Upper lobe of left lung (tissue), 6 donors: Measurements from ENCODE around the gene AMBP. TPM values are rescaled to one million over a fixed set of nuclear protein-coding genes. Genes with fewer than 3 reads are reported as not detected.

ENCODE experiments used
- ATAC-seq, 2 donors: fragments of 200-7000 bp; cut with Tn5 transposase; one replicate each; pipeline ENCODE4 v1.9.1; 2022; ENCODE audit warnings: mild to moderate bottlenecking in 2 of 2, moderate library complexity in 2 of 2; ENCODE audit not compliant: low FRiP score in 2 of 2
- DNase-seq, 2 donors: peaks; one replicate each; pipeline ENCODE4 v3.0.0-alpha.2; 2019 to 2020
- H3K27ac ChIP-seq, 4 donors: fragments of 200-600 bp; sonication (generic); one replicate each; pipeline ENCODE4 v1.5.1; 2016 to 2019
- H3K27me3 ChIP-seq, 4 donors: fragments of 200-600 bp; sonication (generic); one replicate each; pipeline ENCODE4 v1.5.1; 2017 to 2019
- H3K36me3 ChIP-seq, 4 donors: fragments of 200-600 bp; sonication (generic); one replicate each; pipeline ENCODE4 v1.5.1; 2016 to 2019
- H3K4me1 ChIP-seq, 4 donors: fragments of 200-600 bp; sonication (generic); one replicate each; pipeline ENCODE4 v1.5.1; 2018 to 2019
- H3K4me3 ChIP-seq, 4 donors: fragments of 200-600 bp; sonication (generic); one replicate each; pipeline ENCODE4 v1.5.1; 2017 to 2019; ENCODE audit warnings: mild to moderate bottlenecking in 2 of 4, moderate library complexity in 1 of 4
- H3K9me3 ChIP-seq, 4 donors: fragments of 200-600 bp; sonication (generic); one replicate each; pipeline ENCODE4 v1.5.1; 2018 to 2019
- CTCF ChIP-seq, 6 experiments: fragments of 450-650 bp in 4 of 6; fragments of 200-600 bp in 2 of 6; sonication (generic) in 2 of 6; IDR thresholded peaks; one replicate each; pipeline ENCODE4 v1.5.1; 2016 to 2019; ENCODE audit warnings: antibody characterized with exemption in 6 of 6
- EP300 ChIP-seq, 4 donors: sonication (generic); formaldehyde crosslinking; IDR thresholded peaks; one replicate each; pipeline ENCODE4 v1.5.1; 2017; ENCODE audit warnings: antibody characterized with exemption in 4 of 4, control low read depth in 2 of 4
- POLR2A ChIP-seq, 4 donors: fragments of 450-650 bp; IDR thresholded peaks; one replicate each; pipeline ENCODE4 v1.5.1; 2016 to 2017; ENCODE audit warnings: antibody characterized with exemption in 4 of 4, mild to moderate bottlenecking in 2 of 4
- POLR2AphosphoS5 ChIP-seq, 2 donors: sonication (generic); formaldehyde crosslinking; IDR thresholded peaks; one replicate each; pipeline ENCODE4 v1.5.1; 2017; ENCODE audit warnings: antibody characterized with exemption in 2 of 2
- WGBS, 2 donors: methylation state at CpG; one replicate each; pipeline ENCODE4 v1.1.5; 2017 to 2018; 5-methylcytosine and 5-hydroxymethylcytosine counted together
- total RNA-seq, 6 donors: library from RNA; depleted of rRNA in 4 of 6; stranded (reverse); fragments of >200 nt in 4 of 6; gene quantifications; one replicate each; pipeline versions ENCODE4 v1.1.0 to v1.2.1, GENCODE V29; 2016 to 2021
- donor health status: DM: no; HTN: no; CAD: no; lungs with moderate emphysema.
- donor health status: DM: no; HTN: yes; CAD: no; lungs with severe emphysema.

Gene AMBP
- total RNA-seq, 6 donors from 2014 or later: 0.46 to 4.0 (median 3.1) TPM; not detected in 3

- ATAC-seq: no peak
- Histone ChIP-seq H3K4me3 (no peak overlapping the region), H3K36me3 (peaks cover 0 to 38% (median 14%) of the 10 kb centered on the region in 4 donors), H3K4me1 (no peaks in the 10 kb centered on the region), H3K27me3 (no peaks in the 10 kb centered on the region), H3K27ac (no peak overlapping the region), H3K9me3 (no peaks in the 10 kb centered on the region)
- no peak for DNase-seq
- TF ChIP-seq POLR2A (IDR thresholded peaks at IDR 0.05) (no peak), EP300 (IDR thresholded peaks at IDR 0.05) (no peak), CTCF (IDR thresholded peaks at IDR 0.05) (no peak), POLR2AphosphoS5 (IDR thresholded peaks at IDR 0.05) (no peak)
- 93% methylated on average over 5 of the region's 5 CpGs for WGBS, 2 donors
Observed at GRCh38 chr9:114039484-114039883, 38.6 kb downstream of the AMBP start.

GRCh38 chr9:114038724-114039313, 39.3 kb downstream of the AMBP start:
- H3K4me3 ChIP-seq: no peak overlapping the region
- no peaks in the 10 kb centered on the region for H3K4me1 ChIP-seq
- 92 to 95% methylated on average over 13 of the region's 13 CpGs for WGBS, 2 donors
- peaks cover 0 to 45% (median 16%) of the 10 kb centered on the region in 4 donors for H3K36me3 ChIP-seq
- H3K27ac ChIP-seq: no peak overlapping the region
- H3K9me3 ChIP-seq: no peaks in the 10 kb centered on the region
- ATAC-seq (no peak), DNase-seq (no peak)
- no peaks in the 10 kb centered on the region for H3K27me3 ChIP-seq
- TF ChIP-seq POLR2AphosphoS5 (IDR thresholded peaks at IDR 0.05) (no peak), EP300 (IDR thresholded peaks at IDR 0.05) (no peak), POLR2A (IDR thresholded peaks at IDR 0.05) (no peak), CTCF (IDR thresholded peaks at IDR 0.05) (no peak)

GRCh38 chr9:114037961-114038723, 40.0 kb downstream of the AMBP start:
- H3K9me3 ChIP-seq: no peaks in the 10 kb centered on the region
- 90 to 95% methylated on average over 9 to 19 of the region's 19 CpGs for WGBS, 2 donors
- H3K4me1 ChIP-seq: no peaks in the 10 kb centered on the region
- no peak overlapping the region for H3K27ac ChIP-seq
- DNase-seq (peak in 1 of 2 donors; percentile 10), ATAC-seq (no peak)
- peaks cover 0 to 51% (median 16%) of the 10 kb centered on the region in 4 donors for H3K36me3 ChIP-seq
- no peak overlapping the region for H3K4me3 ChIP-seq
- no peaks in the 10 kb centered on the region for H3K27me3 ChIP-seq
- TF ChIP-seq POLR2A (IDR thresholded peaks at IDR 0.05) (no peak), CTCF (IDR thresholded peaks at IDR 0.05) (no peak), POLR2AphosphoS5 (IDR thresholded peaks at IDR 0.05) (no peak), EP300 (IDR thresholded peaks at IDR 0.05) (no peak)

- TF ChIP-seq POLR2A (IDR thresholded peaks at IDR 0.05): no peak
- no peak for TF ChIP-seq EP300 (IDR thresholded peaks at IDR 0.05)
- no peak for TF ChIP-seq POLR2AphosphoS5 (IDR thresholded peaks at IDR 0.05)
- no peak for TF ChIP-seq CTCF (IDR thresholded peaks at IDR 0.05)
- 85 to 96% methylated on average over 5 of the region's 5 CpGs for WGBS, 2 donors
- H3K4me1 ChIP-seq: no peaks in the 10 kb centered on the region
Observed at GRCh38 chr9:114037249-114037648, 40.9 kb downstream of the AMBP start.

More at GRCh38 chr9:114037249-114037648, 40.9 kb downstream of the AMBP start:
- ATAC-seq (no peak), DNase-seq (peak in 1 of 2 donors; percentile 11)
- Histone ChIP-seq H3K9me3 (no peaks in the 10 kb centered on the region), H3K4me3 (no peak overlapping the region), H3K27me3 (no peaks in the 10 kb centered on the region), H3K27ac (no peak overlapping the region), H3K36me3 (peaks cover 0 to 58% (median 16%) of the 10 kb centered on the region in 4 donors)
